Measurements from ENCODE around the gene ATP6AP1. TPM values are rescaled to one million over a fixed set of nuclear protein-coding genes. Genes with fewer than 3 reads are reported as not detected.

ATP6AP1 gene
- total RNA-seq, 1 donor = 61.9 TPM

DNA sequence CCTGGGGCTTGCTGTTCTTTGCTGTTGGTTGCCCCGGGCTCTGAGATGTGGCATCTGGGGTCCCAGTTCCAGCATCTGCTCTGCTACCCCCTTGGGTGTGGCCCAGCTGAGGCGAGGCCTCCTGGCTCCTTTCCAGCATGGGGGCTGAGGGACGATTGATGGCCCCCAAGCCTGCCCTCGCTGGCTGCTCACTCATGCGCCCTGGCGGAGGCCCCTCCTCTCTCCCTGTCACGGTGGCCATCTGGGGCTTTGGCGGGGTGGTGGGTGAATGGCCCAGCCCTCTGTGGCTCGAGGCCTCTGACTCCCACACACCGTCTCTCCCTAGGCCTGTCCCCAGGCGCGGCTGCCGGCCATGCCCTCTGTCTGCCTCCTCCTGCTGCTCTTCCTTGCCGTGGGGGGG, 31.4 kb downstream of the ATP6AP1 start:
- Histone ChIP-seq H3K4me3 (ENCODE audit: insufficient read depth, low read length) (peak overlapping the region; percentile 82), H4K20me1 (ENCODE audit: insufficient read depth, low read length) (peaks cover 38% of the 10 kb centered on the region), H3K27ac (ENCODE audit: low read depth, low read length) (no peak overlapping the region), H3K4me1 (ENCODE audit: insufficient read depth, low read length) (peaks cover 4% of the 10 kb centered on the region), H3K4me2 (ENCODE audit: insufficient read depth, low read length) (peak overlapping the region; percentile 83), H3K9me3 (ENCODE audit: low read depth, low read length) (no peaks in the 10 kb centered on the region), H2AFZ (ENCODE audit: low read length) (no peak overlapping the region), H3K27me3 (ENCODE audit: insufficient read depth, low read length) (no peaks in the 10 kb centered on the region), H3K79me2 (ENCODE audit: insufficient read depth, low read length) (peaks cover 57% of the 10 kb centered on the region), H3K36me3 (ENCODE audit: insufficient read depth, low read length) (peaks cover 21% of the 10 kb centered on the region)
- TF ChIP-seq, protein P1, sequence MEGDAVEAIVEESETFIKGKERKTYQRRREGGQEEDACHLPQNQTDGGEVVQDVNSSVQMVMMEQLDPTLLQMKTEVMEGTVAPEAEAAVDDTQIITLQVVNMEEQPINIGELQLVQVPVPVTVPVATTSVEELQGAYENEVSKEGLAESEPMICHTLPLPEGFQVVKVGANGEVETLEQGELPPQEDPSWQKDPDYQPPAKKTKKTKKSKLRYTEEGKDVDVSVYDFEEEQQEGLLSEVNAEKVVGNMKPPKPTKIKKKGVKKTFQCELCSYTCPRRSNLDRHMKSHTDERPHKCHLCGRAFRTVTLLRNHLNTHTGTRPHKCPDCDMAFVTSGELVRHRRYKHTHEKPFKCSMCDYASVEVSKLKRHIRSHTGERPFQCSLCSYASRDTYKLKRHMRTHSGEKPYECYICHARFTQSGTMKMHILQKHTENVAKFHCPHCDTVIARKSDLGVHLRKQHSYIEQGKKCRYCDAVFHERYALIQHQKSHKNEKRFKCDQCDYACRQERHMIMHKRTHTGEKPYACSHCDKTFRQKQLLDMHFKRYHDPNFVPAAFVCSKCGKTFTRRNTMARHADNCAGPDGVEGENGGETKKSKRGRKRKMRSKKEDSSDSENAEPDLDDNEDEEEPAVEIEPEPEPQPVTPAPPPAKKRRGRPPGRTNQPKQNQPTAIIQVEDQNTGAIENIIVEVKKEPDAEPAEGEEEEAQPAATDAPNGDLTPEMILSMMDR (IDR thresholded peaks at IDR 0.05; ENCODE audit: extremely low read depth, low read depth, low read length) = no peak
- DNase-seq (ENCODE audit: insufficient read length, low spot score, missing footprints) = no peak

DNA sequence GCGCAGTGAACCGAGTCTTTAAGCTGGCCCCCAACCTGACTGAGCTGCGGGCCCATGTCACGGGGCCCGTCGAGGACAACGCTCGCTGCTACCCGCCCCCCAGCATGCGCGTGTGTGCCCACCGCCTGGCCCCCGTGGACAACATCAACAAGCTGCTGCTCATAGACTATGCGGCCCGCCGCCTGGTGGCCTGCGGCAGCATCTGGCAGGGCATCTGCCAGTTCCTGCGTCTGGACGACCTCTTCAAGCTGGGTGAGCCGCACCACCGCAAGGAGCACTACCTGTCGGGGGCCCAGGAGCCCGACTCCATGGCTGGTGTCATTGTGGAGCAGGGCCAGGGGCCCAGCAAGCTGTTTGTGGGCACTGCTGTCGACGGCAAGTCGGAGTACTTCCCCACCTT, 31.8 kb downstream of the ATP6AP1 start:
- Histone ChIP-seq H3K79me2 (ENCODE audit: insufficient read depth, low read length) (peaks cover 57% of the 10 kb centered on the region), H3K9me3 (ENCODE audit: low read depth, low read length) (no peaks in the 10 kb centered on the region), H2AFZ (ENCODE audit: low read length) (no peak overlapping the region), H3K4me2 (ENCODE audit: insufficient read depth, low read length) (peak overlapping the region; percentile 83), H3K27ac (ENCODE audit: low read depth, low read length) (no peak overlapping the region), H3K36me3 (ENCODE audit: insufficient read depth, low read length) (peaks cover 26% of the 10 kb centered on the region), H3K4me3 (ENCODE audit: insufficient read depth, low read length) (peak overlapping the region; percentile 82), H4K20me1 (ENCODE audit: insufficient read depth, low read length) (peaks cover 38% of the 10 kb centered on the region), H3K27me3 (ENCODE audit: insufficient read depth, low read length) (no peaks in the 10 kb centered on the region), H3K4me1 (ENCODE audit: insufficient read depth, low read length) (peaks cover 4% of the 10 kb centered on the region)
- TF ChIP-seq, protein P1 (IDR thresholded peaks at IDR 0.05; ENCODE audit: extremely low read depth, low read depth, low read length) = peak; percentile 7
- DNase-seq (ENCODE audit: insufficient read length, low spot score, missing footprints) = no peak

DNA sequence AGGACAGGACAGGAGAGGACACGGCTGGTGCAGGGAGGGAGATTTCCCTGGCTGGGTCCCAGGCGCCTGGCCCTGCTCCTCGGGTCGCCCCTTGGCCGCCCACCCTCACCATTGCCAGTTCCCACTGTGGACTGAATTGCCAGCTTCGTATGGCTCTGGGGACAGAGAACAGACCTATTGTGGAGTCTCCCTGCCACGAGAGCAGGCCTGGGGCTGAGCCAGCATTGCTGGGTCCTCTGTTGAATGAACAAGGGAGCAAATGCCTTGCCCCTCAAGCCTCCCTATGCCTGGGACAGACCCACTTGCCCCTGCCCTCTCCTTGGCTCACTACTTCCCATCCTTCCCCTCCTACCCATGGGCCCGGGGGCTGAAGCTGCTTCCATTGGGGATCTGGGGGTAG, 33.9 kb downstream of the ATP6AP1 start:
- no peak overlapping the region for H3K27ac ChIP-seq (ENCODE audit: low read depth, low read length)
- peaks cover 38% of the 10 kb centered on the region for H4K20me1 ChIP-seq (ENCODE audit: insufficient read depth, low read length)
- H3K4me1 ChIP-seq (ENCODE audit: insufficient read depth, low read length) = peaks cover 4% of the 10 kb centered on the region
- no peaks in the 10 kb centered on the region for H3K27me3 ChIP-seq (ENCODE audit: insufficient read depth, low read length)
- DNase-seq (ENCODE audit: insufficient read length, low spot score, missing footprints) = no peak
- no peak overlapping the region for H2AFZ ChIP-seq (ENCODE audit: low read length)
- no peak overlapping the region for H3K4me3 ChIP-seq (ENCODE audit: insufficient read depth, low read length)
- TF ChIP-seq, protein P1 (IDR thresholded peaks at IDR 0.05; ENCODE audit: extremely low read depth, low read depth, low read length) = no peak
- H3K79me2 ChIP-seq (ENCODE audit: insufficient read depth, low read length) = peaks cover 57% of the 10 kb centered on the region
- no peak overlapping the region for H3K4me2 ChIP-seq (ENCODE audit: insufficient read depth, low read length)
- H3K9me3 ChIP-seq (ENCODE audit: low read depth, low read length) = no peaks in the 10 kb centered on the region
- peaks cover 30% of the 10 kb centered on the region for H3K36me3 ChIP-seq (ENCODE audit: insufficient read depth, low read length)

DNA sequence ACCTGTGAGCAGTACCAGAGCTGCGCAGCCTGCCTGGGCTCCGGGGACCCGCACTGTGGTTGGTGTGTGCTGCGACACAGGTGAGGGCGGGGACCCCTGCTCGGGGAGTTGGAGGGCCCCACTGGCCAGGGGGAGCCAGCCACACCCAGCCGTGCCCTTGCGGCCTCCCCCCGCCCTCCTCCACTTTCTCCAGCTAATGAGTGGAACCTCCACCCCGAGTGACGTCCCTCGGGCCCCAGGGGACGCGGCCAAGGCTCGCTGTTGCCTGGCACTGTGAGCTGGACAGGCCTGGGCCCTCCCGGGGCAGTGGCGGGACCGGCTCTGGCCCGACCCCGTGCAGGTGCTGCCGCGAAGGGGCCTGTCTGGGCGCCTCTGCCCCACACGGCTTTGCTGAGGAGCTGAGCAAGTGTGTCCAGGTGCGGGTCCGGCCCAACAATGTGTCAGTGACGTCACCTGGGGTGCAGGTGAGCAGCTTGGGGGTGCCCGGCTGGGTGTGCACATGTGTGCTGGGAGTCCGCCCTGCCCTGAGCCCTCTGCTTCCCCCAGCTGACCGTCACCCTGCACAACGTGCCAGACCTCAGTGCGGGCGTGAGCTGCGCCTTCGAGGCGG, 35.2 kb downstream of the ATP6AP1 start:
- H3K79me2 ChIP-seq (ENCODE audit: insufficient read depth, low read length) = peaks cover 51% of the 10 kb centered on the region
- H3K9me3 ChIP-seq (ENCODE audit: low read depth, low read length) = no peaks in the 10 kb centered on the region
- H3K4me1 ChIP-seq (ENCODE audit: insufficient read depth, low read length) = peaks cover 4% of the 10 kb centered on the region
- H3K4me2 ChIP-seq (ENCODE audit: insufficient read depth, low read length) = no peak overlapping the region
- H4K20me1 ChIP-seq (ENCODE audit: insufficient read depth, low read length) = peaks cover 38% of the 10 kb centered on the region
- no peaks in the 10 kb centered on the region for H3K27me3 ChIP-seq (ENCODE audit: insufficient read depth, low read length)
- peaks cover 30% of the 10 kb centered on the region for H3K36me3 ChIP-seq (ENCODE audit: insufficient read depth, low read length)
- H3K4me3 ChIP-seq (ENCODE audit: insufficient read depth, low read length) = no peak overlapping the region
- no peak overlapping the region for H3K27ac ChIP-seq (ENCODE audit: low read depth, low read length)
- TF ChIP-seq, protein P1 (IDR thresholded peaks at IDR 0.05; ENCODE audit: extremely low read depth, low read depth, low read length) = no peak
- no peak for DNase-seq (ENCODE audit: insufficient read length, low spot score, missing footprints)
- H2AFZ ChIP-seq (ENCODE audit: low read length) = no peak overlapping the region
